BE2C (cell line): ENCODE data around the gene NOP10.
"Not testable (repeated sequence)": the region's sequence is repeated elsewhere in the genome, so short reads cannot be mapped to it uniquely, and the experiment has no call there.

Experiments
- DNase-seq: peaks from one replicate; pipeline ENCODE4 v3.0.0-alpha.2; 2020
- H3K27me3 ChIP-seq: fragments of 250-450 bp; sonication (Bioruptor Pico); 2 replicates; pipeline ENCODE4 v1.5.1; 2020; ENCODE audit warnings: mild to moderate bottlenecking
- H3K36me3 ChIP-seq: fragments of 250-450 bp; sonication (Bioruptor Pico); 2 replicates; pipeline ENCODE4 v1.5.1; 2020; ENCODE audit warnings: mild to moderate bottlenecking
- H3K4me1 ChIP-seq: fragments of 250-450 bp; sonication (Bioruptor Pico); 2 replicates; pipeline ENCODE4 v1.5.1; 2020
- H3K4me3 ChIP-seq: 2 replicates; pipeline ENCODE4 v1.5.1; 2011; ENCODE audit warnings: low read depth, low read length
- H3K9me3 ChIP-seq: fragments of 250-450 bp; sonication (Bioruptor Pico); 2 replicates; pipeline ENCODE4 v1.5.1; 2020
- TF ChIP-seq, protein P1 (sequence below): IDR thresholded peaks from 2 replicates; pipeline ENCODE4 v1.5.1; 2012; ENCODE audit warnings: mild to moderate bottlenecking, low read depth, low read length

The NOP10 gene

DNA sequence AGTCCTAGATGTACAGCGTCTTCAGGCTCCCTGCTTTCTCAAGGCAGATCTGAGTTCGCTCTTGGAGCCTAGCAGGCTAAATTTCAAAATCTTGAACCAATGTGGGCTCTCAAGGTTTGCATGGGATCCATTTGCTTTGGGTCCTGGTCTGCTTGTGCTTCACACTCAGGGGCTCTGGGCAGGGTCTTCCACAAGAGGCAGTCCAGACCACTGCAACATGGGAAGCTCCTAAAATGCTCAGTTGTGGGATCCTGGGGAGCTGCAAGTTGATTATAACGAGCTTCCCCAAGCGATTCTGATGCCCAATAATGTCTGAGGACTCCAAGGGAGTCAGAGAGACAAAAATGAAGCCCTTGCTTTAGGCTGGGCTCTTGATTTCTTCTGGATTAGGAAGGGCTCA is 6.8 kb upstream of the NOP10 start:
- H3K9me3 ChIP-seq = no peaks in the 10 kb centered on the region
- no peak for DNase-seq
- H3K36me3 ChIP-seq = no peaks in the 10 kb centered on the region
- TF ChIP-seq, protein P1, sequence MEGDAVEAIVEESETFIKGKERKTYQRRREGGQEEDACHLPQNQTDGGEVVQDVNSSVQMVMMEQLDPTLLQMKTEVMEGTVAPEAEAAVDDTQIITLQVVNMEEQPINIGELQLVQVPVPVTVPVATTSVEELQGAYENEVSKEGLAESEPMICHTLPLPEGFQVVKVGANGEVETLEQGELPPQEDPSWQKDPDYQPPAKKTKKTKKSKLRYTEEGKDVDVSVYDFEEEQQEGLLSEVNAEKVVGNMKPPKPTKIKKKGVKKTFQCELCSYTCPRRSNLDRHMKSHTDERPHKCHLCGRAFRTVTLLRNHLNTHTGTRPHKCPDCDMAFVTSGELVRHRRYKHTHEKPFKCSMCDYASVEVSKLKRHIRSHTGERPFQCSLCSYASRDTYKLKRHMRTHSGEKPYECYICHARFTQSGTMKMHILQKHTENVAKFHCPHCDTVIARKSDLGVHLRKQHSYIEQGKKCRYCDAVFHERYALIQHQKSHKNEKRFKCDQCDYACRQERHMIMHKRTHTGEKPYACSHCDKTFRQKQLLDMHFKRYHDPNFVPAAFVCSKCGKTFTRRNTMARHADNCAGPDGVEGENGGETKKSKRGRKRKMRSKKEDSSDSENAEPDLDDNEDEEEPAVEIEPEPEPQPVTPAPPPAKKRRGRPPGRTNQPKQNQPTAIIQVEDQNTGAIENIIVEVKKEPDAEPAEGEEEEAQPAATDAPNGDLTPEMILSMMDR = no peak
- no peaks in the 10 kb centered on the region for H3K4me1 ChIP-seq
- H3K4me3 ChIP-seq = no peak overlapping the region
- no peaks in the 10 kb centered on the region for H3K27me3 ChIP-seq

DNA sequence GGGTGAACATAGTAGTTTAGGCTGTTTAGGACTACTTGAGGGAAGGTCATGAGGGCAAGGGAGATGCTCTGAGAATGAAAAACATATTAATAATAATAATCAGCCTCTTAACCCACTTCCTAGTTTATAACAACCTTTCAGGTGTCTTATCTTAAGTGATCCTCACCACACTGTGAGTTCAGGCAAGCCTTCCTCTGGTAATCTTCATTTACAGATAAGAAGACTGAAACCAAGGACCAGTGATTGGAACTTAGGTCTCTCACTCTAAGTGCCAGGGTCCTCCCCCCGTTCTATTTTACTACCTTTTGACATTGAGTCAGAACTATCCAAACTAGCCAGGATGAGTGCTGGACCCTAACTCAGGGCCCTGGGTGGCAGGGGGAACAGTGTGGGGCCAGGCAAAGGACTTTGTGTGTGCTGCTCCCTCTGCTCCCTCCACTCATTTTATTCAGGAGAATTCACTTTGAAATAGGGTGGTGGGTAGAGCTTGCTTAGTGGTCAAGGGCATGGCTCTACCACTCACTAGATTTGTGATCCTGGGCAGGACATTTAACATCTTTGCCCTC is 5.9 kb upstream of the NOP10 start:
- Histone ChIP-seq H3K4me1 (no peaks in the 10 kb centered on the region), H3K9me3 (no peaks in the 10 kb centered on the region), H3K36me3 (no peaks in the 10 kb centered on the region), H3K27me3 (no peaks in the 10 kb centered on the region), H3K4me3 (no peak overlapping the region)
- no peak for DNase-seq
- TF ChIP-seq, protein P1 = no peak

- DNase-seq = no peak
- H3K9me3 ChIP-seq = no peaks in the 10 kb centered on the region
- TF ChIP-seq, protein P1 = no peak
- H3K4me1 ChIP-seq = no peaks in the 10 kb centered on the region
- H3K27me3 ChIP-seq = no peaks in the 10 kb centered on the region
- H3K4me3 ChIP-seq = no peak overlapping the region
- H3K36me3 ChIP-seq = no peaks in the 10 kb centered on the region
Measured at GRCh38 chr15:34347951-34348638, 5.2 kb upstream of the NOP10 start.

- Histone ChIP-seq H3K4me3 (peak overlapping the region; percentile 75), H3K36me3 (peaks cover 11% of the 10 kb centered on the region)
- not testable (repeated sequence) for H3K9me3 ChIP-seq, DNase-seq, H3K4me1 ChIP-seq, H3K27me3 ChIP-seq
Measured at GRCh38 chr15:34342213-34342736, 661 bp downstream of the NOP10 start.

DNA sequence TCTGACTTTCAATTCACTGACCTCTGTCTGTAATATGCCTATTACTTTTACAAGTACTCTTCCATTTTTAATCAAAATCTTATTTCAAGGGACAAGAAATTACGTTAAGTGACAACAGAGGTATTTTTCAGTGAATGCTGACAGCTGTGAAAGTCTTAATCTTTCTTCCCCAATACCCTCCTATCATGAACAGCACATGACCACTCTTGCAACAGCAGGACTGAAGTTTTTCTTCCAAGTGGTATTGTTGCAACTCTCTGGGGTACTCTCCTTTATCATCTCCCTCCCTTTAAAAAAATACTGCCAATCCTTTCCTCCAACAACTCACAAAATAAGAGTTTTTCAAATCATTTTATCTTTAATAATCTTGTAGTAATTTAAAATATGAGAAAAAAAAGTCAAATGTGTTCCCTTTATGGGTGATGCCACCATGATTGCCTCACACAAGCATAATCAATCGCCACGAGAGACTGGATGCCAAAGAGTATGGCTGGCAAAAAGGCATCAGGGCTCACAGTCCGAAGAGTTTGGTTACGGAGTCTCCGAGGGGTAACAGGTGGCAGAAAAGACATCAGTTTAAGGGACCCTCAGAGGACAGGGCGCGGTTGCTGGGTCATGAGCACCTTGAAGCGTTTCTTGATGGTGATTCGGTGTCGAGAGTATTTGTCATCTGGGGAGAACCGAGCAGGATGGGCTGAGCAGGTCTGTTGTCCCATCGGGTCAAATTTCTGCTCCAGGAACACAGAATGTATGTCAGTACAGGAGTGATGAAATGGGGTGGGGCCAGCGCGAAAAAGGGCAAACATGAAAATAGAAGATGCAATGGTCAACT is 1.3 kb downstream of the NOP10 start:
- Histone ChIP-seq H3K9me3 (no peaks in the 10 kb centered on the region), H3K27me3 (no peaks in the 10 kb centered on the region), H3K4me3 (peak overlapping the region; percentile 75), H3K4me1 (no peaks in the 10 kb centered on the region), H3K36me3 (peaks cover 11% of the 10 kb centered on the region)
- TF ChIP-seq, protein P1 = no peak
- no peak for DNase-seq

DNA sequence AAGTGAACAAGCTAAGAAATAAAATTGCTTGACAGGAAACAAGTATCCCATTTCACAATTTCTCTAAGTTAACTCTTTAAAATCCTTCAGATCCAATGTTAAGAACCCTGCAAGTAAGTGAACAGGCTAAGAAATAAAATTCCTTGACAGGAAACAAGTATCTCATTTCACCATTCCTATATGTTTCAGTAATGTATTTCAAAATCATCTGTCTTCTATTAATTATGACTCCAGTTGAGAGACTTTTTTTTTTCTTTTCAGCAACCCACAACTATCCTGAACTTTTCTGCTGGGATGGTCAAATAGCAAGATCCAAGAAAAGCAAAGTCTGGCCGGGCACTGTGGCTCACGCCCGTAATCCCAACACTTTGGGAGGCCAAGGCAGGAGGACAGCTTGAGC is 3.0 kb downstream of the NOP10 start:
- TF ChIP-seq, protein P1 = no peak
- no peaks in the 10 kb centered on the region for H3K27me3 ChIP-seq
- H3K4me1 ChIP-seq = no peaks in the 10 kb centered on the region
- no peak for DNase-seq
- no peak overlapping the region for H3K4me3 ChIP-seq
- H3K36me3 ChIP-seq = peaks cover 11% of the 10 kb centered on the region
- no peaks in the 10 kb centered on the region for H3K9me3 ChIP-seq
